Neural cell (in vitro differentiated cells): ENCODE results near the gene ZNF862.

Source experiments
- EP300 ChIP-seq: fragments of 450-650 bp; conservative IDR thresholded peaks from 2 replicates; pipeline ENCODE4 v1.6.1; 2014; ENCODE audit warnings: antibody characterized with exemption, mild to moderate bottlenecking, moderate library complexity; ENCODE audit not compliant: poor library complexity, severe bottlenecking
- EZH2 ChIP-seq: fragments of 200-600, 300-800 bp; shearing (Covaris generic), sonication (generic); IDR thresholded peaks from 2 replicates; pipeline ENCODE4 v1.6.1; 2014; ENCODE audit warnings: antibody characterized with exemption, low read length, borderline replicate concordance, mild to moderate bottlenecking; ENCODE audit not compliant: insufficient read depth, poor library complexity, severe bottlenecking
- POLR2AphosphoS5 ChIP-seq: IDR thresholded peaks from 2 replicates; pipeline ENCODE4 v1.6.1; 2012
- TAF1 ChIP-seq: IDR thresholded peaks from 2 replicates; pipeline ENCODE4 v1.6.1; 2012; ENCODE audit warnings: low read depth
- TF ChIP-seq, protein P1 (sequence below): fragments of 450-650 bp; IDR thresholded peaks from 2 replicates; pipeline ENCODE4 v1.5.1; 2014; ENCODE audit warnings: antibody characterized with exemption, mild to moderate bottlenecking, moderate library complexity; ENCODE audit not compliant: poor library complexity, severe bottlenecking
- TF ChIP-seq, protein P2 (sequence below): IDR thresholded peaks from 2 replicates; pipeline ENCODE4 v1.6.1; 2012; ENCODE audit warnings: borderline replicate concordance

DNA sequence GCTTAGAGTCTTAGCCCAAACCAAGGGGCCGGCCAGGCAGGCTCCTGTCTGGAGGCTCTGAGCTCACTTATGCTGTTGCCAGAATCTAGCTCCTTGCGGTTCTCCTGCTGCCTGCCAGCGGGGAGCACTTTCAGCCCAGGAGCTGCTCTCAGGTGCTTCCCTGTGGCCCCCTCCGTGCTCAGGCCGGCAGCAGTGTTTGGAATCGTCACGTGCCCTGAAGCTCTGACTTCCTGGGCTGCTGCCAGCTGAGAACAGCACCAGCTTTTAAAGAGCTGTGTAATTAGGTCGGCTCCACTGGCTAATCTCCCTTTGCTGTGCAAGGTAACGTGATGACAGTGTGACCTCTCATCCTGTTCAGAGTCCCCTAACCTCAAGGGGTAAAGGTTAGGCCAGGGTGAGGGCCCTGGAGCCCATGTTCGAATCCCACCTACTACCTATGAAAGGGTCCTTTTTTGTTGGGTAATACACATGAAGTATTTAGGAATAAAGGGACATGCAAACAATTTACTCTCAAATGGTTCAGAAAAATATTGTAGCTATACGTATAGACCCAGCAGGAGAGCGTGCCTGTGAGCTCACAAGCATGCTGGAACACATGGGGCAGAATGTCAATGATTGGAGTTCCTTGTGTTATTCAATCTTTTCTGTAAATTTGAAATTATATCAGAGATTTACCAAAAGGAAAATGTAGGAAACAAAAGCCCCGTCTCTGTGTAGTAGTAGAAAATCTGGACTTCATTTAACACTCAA lies 16.6 kb downstream of the ZNF862 start:
- TF ChIP-seq, protein P1, sequence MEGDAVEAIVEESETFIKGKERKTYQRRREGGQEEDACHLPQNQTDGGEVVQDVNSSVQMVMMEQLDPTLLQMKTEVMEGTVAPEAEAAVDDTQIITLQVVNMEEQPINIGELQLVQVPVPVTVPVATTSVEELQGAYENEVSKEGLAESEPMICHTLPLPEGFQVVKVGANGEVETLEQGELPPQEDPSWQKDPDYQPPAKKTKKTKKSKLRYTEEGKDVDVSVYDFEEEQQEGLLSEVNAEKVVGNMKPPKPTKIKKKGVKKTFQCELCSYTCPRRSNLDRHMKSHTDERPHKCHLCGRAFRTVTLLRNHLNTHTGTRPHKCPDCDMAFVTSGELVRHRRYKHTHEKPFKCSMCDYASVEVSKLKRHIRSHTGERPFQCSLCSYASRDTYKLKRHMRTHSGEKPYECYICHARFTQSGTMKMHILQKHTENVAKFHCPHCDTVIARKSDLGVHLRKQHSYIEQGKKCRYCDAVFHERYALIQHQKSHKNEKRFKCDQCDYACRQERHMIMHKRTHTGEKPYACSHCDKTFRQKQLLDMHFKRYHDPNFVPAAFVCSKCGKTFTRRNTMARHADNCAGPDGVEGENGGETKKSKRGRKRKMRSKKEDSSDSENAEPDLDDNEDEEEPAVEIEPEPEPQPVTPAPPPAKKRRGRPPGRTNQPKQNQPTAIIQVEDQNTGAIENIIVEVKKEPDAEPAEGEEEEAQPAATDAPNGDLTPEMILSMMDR: no peak
- TF ChIP-seq EP300: no peak
- no peak for TF ChIP-seq EZH2
- TF ChIP-seq TAF1: no peak
- TF ChIP-seq, protein P2, sequence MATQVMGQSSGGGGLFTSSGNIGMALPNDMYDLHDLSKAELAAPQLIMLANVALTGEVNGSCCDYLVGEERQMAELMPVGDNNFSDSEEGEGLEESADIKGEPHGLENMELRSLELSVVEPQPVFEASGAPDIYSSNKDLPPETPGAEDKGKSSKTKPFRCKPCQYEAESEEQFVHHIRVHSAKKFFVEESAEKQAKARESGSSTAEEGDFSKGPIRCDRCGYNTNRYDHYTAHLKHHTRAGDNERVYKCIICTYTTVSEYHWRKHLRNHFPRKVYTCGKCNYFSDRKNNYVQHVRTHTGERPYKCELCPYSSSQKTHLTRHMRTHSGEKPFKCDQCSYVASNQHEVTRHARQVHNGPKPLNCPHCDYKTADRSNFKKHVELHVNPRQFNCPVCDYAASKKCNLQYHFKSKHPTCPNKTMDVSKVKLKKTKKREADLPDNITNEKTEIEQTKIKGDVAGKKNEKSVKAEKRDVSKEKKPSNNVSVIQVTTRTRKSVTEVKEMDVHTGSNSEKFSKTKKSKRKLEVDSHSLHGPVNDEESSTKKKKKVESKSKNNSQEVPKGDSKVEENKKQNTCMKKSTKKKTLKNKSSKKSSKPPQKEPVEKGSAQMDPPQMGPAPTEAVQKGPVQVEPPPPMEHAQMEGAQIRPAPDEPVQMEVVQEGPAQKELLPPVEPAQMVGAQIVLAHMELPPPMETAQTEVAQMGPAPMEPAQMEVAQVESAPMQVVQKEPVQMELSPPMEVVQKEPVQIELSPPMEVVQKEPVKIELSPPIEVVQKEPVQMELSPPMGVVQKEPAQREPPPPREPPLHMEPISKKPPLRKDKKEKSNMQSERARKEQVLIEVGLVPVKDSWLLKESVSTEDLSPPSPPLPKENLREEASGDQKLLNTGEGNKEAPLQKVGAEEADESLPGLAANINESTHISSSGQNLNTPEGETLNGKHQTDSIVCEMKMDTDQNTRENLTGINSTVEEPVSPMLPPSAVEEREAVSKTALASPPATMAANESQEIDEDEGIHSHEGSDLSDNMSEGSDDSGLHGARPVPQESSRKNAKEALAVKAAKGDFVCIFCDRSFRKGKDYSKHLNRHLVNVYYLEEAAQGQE: no peak
- TF ChIP-seq POLR2AphosphoS5: no peak
